Stimulated activated CD4-positive, alpha-beta T cell treated with anti-CD3 and anti-CD28 coated beads, Interleukin-1b, Interleukin-23, amount 100 ng/mL, for 4 hours (primary cell): ENCODE results near the gene MORC2.

Source experiments
- DNase-seq, 2 donors: peaks; one replicate each; pipeline ENCODE4 v3.0.0-alpha.2; 2020; ENCODE audit warnings: low read depth in 2 of 2

The MORC2 gene

GRCh38 chr22:30889268-30889995 is 79.1 kb downstream of the MORC2 start:
- DNase-seq = no peak

- DNase-seq = no peak
These were observed 80.7 kb downstream of the MORC2 start for GRCh38 chr22:30887861-30888260.

GRCh38 chr22:30887453-30887852 is 81.1 kb downstream of the MORC2 start:
- DNase-seq = no peak

GRCh38 chr22:30885591-30885990 is 83.0 kb downstream of the MORC2 start:
- no peak for DNase-seq

- no peak for DNase-seq
These were observed 83.6 kb downstream of the MORC2 start for GRCh38 chr22:30885001-30885366.

GRCh38 chr22:30884211-30885000 is 84.2 kb downstream of the MORC2 start:
- no peak for DNase-seq

GRCh38 chr22:30883586-30884145 is 84.9 kb downstream of the MORC2 start:
- DNase-seq = no peak

GRCh38 chr22:30882974-30883533 is 85.5 kb downstream of the MORC2 start:
- DNase-seq = no peak

GRCh38 chr22:30882184-30882717 is 86.3 kb downstream of the MORC2 start:
- DNase-seq = no peak

- DNase-seq = no peak
These were observed 87.0 kb downstream of the MORC2 start for GRCh38 chr22:30881361-30882183.

GRCh38 chr22:30880847-30881246 is 87.7 kb downstream of the MORC2 start:
- no peak for DNase-seq

GRCh38 chr22:30880181-30880601 is 88.4 kb downstream of the MORC2 start:
- DNase-seq = no peak

- DNase-seq = no peak
These were observed 89.2 kb downstream of the MORC2 start for GRCh38 chr22:30879415-30879797.

- no peak for DNase-seq
These were observed 89.8 kb downstream of the MORC2 start for GRCh38 chr22:30878516-30879414.

- no peak for DNase-seq
These were observed 90.7 kb downstream of the MORC2 start for GRCh38 chr22:30877662-30878515.

- no peak for DNase-seq
These were observed 91.5 kb downstream of the MORC2 start for GRCh38 chr22:30876915-30877553.

- no peak for DNase-seq
These were observed 92.3 kb downstream of the MORC2 start for GRCh38 chr22:30876221-30876751.

- no peak for DNase-seq
These were observed 92.9 kb downstream of the MORC2 start for GRCh38 chr22:30875481-30876215.
